ENCODE data around the gene SNX5. TPM values are rescaled to one million over a fixed set of nuclear protein-coding genes. Genes with fewer than 3 reads are reported as not detected.

The SNX5 gene
- total and polyA plus RNA-seq, 10 of the 15 experiments (the other 5 are each of a cell fraction or from before 2014, with no cell fraction given) = 92.9 to 316 (median 245) TPM

GRCh38 chr20:17956099-17956685 lies 12.4 kb downstream of the SNX5 start (continued):
- TF ChIP-seq CHD4 (IDR thresholded peaks at IDR 0.05) = no peak
- 0 out of 2 replicates have a peak, but pooled peaks have one; percentile 28 for TF ChIP-seq ZNF687 (IDR thresholded peaks at IDR 0.05)
- TF ChIP-seq BCL11A (IDR thresholded peaks at IDR 0.05; ENCODE audit: low read depth, low read length) = no peak
- TF ChIP-seq CREB1 (IDR thresholded peaks at IDR 0.05; ENCODE audit: low read depth) = peak; percentile 28; the same call in 1 of the 2 replicates
- peak; percentile 93 for TF ChIP-seq RUNX3 (IDR thresholded peaks at IDR 0.05; ENCODE audit: low read length)
- no peak for TF ChIP-seq MAX (IDR thresholded peaks at IDR 0.05; ENCODE audit: low read depth, low read length)
- no peak for TF ChIP-seq ZBTB33 (IDR thresholded peaks at IDR 0.05)
- TF ChIP-seq JUNB (IDR thresholded peaks at IDR 0.05) = peak; percentile 44
- peak; percentile 54; the same call in 1 of the 2 replicates for TF ChIP-seq ATF7 (IDR thresholded peaks at IDR 0.05; ENCODE audit: low read depth)
- no peak for TF ChIP-seq NBN (IDR thresholded peaks at IDR 0.05)
- no peak for TF ChIP-seq MLLT1 (IDR thresholded peaks at IDR 0.05)
- peak; percentile 59 for TF ChIP-seq TBL1XR1 (IDR thresholded peaks at IDR 0.05; ENCODE audit: low read depth, low read length)
- no peak for TF ChIP-seq TARDBP (IDR thresholded peaks at IDR 0.05; ENCODE audit: borderline replicate concordance)
- no peak for TF ChIP-seq SREBF2 (IDR thresholded peaks at IDR 0.05; ENCODE audit: low read length)
- TF ChIP-seq KAT2A (conservative IDR thresholded peaks at IDR 0.05; ENCODE audit: control insufficient read depth, low read depth, low read length) = no peak
- peak; percentile 82; the same call in 1 of the 2 replicates for TF ChIP-seq MEF2A (IDR thresholded peaks at IDR 0.05; ENCODE audit: insufficient read depth, low read depth, low read length)
- TF ChIP-seq PML (IDR thresholded peaks at IDR 0.05; ENCODE audit: low read length) = 0 out of 2 replicates have a peak, but pooled peaks have one; percentile 35
- no peak for TF ChIP-seq RBBP5 (conservative IDR thresholded peaks at IDR 0.05)
- 0 out of 2 replicates have a peak, but pooled peaks have one; percentile 31 for TF ChIP-seq GABPA (IDR thresholded peaks at IDR 0.05; ENCODE audit: low read depth)
- TF ChIP-seq MXI1 (IDR thresholded peaks at IDR 0.05; ENCODE audit: low read depth, low read length) = no peak
- TF ChIP-seq IKZF1 (conservative IDR thresholded peaks at IDR 0.05) = peak; percentile 90
- peak; percentile 98 for TF ChIP-seq TCF7 (IDR thresholded peaks at IDR 0.05; ENCODE audit: borderline replicate concordance)
- TF ChIP-seq RELB (IDR thresholded peaks at IDR 0.05; ENCODE audit: low read depth) = no peak; the same call in 1 of the 2 replicates
